ENCODE results near the gene ACAD8.

Gene ACAD8

DNA sequence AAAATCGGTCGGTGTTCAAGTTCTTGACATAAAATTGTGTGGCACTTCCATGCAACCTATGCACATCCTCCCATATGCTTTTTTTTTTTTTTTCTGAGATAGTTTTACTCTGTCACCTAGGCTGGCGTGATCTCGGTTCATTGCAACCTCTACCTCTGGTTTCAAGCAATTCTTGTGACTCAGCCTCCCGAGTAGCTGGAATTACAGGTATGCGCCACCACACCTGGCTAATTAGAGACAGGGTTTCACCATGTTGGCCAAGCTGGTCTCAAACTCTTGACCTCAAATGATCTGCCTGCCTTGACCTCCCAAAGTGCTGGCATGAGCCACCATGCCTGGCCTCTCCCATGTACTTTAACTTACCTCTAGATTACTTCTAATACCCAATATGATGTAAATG is 37.8 kb downstream of the ACAD8 start:
- no peak for DNase-seq (ENCODE audit: low read depth)

DNA sequence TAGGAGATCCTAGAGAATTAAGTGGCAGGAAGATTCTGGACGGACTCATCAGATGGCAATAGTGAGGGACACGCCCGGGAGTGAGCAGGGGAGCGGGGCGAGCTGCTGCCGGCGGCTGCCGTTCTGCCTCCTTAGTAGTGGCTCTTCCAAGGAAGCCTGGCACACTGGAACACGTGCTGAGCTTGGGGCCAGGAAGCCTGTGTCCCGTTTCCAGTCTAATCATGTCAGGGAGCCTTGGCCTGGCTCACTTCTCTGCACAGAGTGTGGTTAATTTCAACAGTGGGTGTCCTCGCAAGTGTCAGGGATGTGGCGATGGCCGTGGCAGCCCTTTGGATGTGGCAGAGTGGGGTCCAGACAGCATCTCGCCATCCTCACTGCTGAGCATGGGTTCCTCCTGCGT is 39.3 kb downstream of the ACAD8 start:
- no peak for DNase-seq (ENCODE audit: low read depth)

GRCh38 chr11:134293119-134294113 is 40.0 kb downstream of the ACAD8 start:
- no peak for DNase-seq (ENCODE audit: low read depth)

GRCh38 chr11:134294664-134295063 is 41.3 kb downstream of the ACAD8 start:
- DNase-seq (ENCODE audit: low read depth) = no peak

DNA sequence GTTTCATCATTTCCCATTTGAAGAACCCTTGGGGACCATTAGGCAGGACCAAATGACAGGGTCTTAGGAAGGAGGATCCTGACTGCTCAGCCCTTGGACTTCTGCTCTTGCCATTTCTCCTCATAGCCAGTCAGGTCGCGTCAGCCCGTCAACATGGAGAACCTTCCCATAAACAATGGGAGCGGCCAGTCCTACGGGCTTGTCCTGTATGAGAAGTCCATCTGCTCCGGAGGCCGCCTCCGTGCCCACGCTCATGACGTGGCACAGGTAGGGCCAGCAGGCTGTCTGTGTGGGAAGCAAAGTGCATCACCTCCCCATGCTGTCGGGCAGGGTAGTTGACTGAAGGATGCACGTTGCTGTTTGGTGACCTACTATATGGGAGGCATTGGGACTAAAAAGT is 58.9 kb downstream of the ACAD8 start:
- no peak for DNase-seq (ENCODE audit: low read depth)

GRCh38 chr11:134312807-134313206 is 59.4 kb downstream of the ACAD8 start:
- DNase-seq (ENCODE audit: low read depth) = no peak

DNA sequence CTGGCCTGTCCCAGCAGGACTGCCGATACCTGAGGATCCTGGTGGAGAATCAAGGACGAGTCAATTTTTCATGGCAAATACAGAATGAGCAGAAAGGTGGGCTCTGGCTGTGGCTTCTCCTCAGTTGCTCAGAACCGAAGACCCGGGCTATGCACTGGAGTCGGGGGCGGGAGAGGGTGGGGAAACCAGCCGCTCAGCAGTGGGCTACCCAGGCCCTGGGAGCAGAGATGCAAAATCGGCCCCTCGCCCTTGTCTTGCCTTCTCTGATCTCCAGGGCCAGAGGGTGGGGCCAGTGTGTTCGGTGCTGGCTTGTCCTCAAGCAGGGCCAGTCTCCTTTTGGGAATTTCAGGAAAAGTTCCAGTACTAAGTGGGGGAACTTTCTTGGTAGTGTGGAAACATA is 60.0 kb downstream of the ACAD8 start:
- DNase-seq (ENCODE audit: low read depth) = no peak

GRCh38 chr11:134313821-134314607 is 60.6 kb downstream of the ACAD8 start:
- DNase-seq (ENCODE audit: low read depth) = no peak

Data from GM04503 (cell line).